ENCODE results near the gene JSRP1.

DNA sequence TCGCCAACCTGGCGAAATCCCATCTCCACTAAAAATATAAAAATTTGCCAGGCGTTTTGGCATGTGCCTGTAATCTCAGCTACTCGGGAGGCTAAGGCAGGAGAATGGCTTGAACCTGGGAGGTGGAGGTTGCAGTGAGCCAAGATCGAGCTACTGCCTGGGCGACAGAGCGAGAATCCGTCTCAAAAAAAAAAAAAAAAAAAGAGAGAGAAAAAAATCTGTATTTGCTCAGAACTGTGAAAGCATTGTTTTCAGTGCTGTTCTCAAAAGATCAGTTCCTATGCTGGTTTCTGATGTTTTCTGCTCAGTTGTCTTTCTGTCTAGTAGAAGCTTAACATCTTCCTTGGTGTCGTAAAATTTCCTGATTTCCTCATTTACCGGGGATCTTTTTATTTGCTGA is 17.0 kb downstream of the JSRP1 start:
- TF ChIP-seq POLR2A (IDR thresholded peaks at IDR 0.05): no peak
- TF ChIP-seq, protein P1, sequence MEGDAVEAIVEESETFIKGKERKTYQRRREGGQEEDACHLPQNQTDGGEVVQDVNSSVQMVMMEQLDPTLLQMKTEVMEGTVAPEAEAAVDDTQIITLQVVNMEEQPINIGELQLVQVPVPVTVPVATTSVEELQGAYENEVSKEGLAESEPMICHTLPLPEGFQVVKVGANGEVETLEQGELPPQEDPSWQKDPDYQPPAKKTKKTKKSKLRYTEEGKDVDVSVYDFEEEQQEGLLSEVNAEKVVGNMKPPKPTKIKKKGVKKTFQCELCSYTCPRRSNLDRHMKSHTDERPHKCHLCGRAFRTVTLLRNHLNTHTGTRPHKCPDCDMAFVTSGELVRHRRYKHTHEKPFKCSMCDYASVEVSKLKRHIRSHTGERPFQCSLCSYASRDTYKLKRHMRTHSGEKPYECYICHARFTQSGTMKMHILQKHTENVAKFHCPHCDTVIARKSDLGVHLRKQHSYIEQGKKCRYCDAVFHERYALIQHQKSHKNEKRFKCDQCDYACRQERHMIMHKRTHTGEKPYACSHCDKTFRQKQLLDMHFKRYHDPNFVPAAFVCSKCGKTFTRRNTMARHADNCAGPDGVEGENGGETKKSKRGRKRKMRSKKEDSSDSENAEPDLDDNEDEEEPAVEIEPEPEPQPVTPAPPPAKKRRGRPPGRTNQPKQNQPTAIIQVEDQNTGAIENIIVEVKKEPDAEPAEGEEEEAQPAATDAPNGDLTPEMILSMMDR (IDR thresholded peaks at IDR 0.05): no peak
